Measurements from ENCODE around the gene NAT9. TPM values are rescaled to one million over a fixed set of nuclear protein-coding genes. Genes with fewer than 3 reads are reported as not detected.

Gene NAT9
- total and polyA plus RNA-seq, 2 donors (not counting 3 experiments of a cell fraction or from before 2014, with no cell fraction given): 39.3 to 44.8 TPM

GRCh38 chr17:74807441-74807840, 31.3 kb upstream of the NAT9 start:
- no peak overlapping the region for H2AFZ ChIP-seq (ENCODE audit: low read depth, low read length)
- intact Hi-C loops (cut with micrococcal nuclease): no loop called here
- no peaks in the 10 kb centered on the region for H3K36me3 ChIP-seq (ENCODE audit: control insufficient read depth in 2 of 2, extremely low read depth in 1 of 2, insufficient read depth in 2 of 2, low read length in 2 of 2)
- H3K27ac ChIP-seq (ENCODE audit: insufficient read depth, low read depth, low read length): no peak overlapping the region
- H3K9ac ChIP-seq (replicated peaks; ENCODE audit: extremely low read depth, insufficient read depth, low read length): no peak overlapping the region
- no peaks in the 10 kb centered on the region for H4K20me1 ChIP-seq (replicated peaks; ENCODE audit: control insufficient read depth, extremely low read depth, insufficient read depth, low read length)
- no peak overlapping the region for H3K4me3 ChIP-seq (replicated peaks in 1 of 3; ENCODE audit: insufficient read depth in 1 of 3, low read depth in 1 of 3, low read length in 3 of 3)
- ChIA-PET POLR2A (no interaction called here), CTCF (interaction anchor here (1.0 to 3.3 kb wide), 3 partner anchors 16 to 35 kb away, joined by 4 to 14 read pairs (median 7); no protein-coding TSS in a partner anchor)
- no peaks in the 10 kb centered on the region for H3K4me1 ChIP-seq (ENCODE audit: control insufficient read depth, extremely low read depth, insufficient read depth, low read length)
- no peaks in the 10 kb centered on the region for H3K27me3 ChIP-seq (ENCODE audit: control insufficient read depth in 2 of 2, insufficient read depth in 2 of 2, low read length in 2 of 2)
- no TSS peak for BruUV-seq (replicated peaks)
- no peak overlapping the region for H3K4me2 ChIP-seq (ENCODE audit: insufficient read depth, low read length)
- dilution Hi-C loops (cut with MboI; ENCODE audit: extremely low pct_ligation_motif_present, low sequenced_read_pairs): no loop called here
- no peaks in the 10 kb centered on the region for H3K9me1 ChIP-seq (replicated peaks; ENCODE audit: control insufficient read depth, extremely low read depth, insufficient read depth, low read length)
- DNase-seq (ENCODE audit: low read depth, low spot score): no peak
- FAIRE-seq: no peak
- no peaks in the 10 kb centered on the region for H3K9me3 ChIP-seq (replicated peaks; ENCODE audit: control insufficient read depth, insufficient read depth, low read length)
- TF ChIP-seq MYC (IDR thresholded peaks at IDR 0.05; ENCODE audit: low read depth, low read length) (no peak), GATA2 (IDR thresholded peaks at IDR 0.05; ENCODE audit: insufficient read depth, insufficient read length, low read depth, low read length) (no peak), JUN (IDR thresholded peaks at IDR 0.05; ENCODE audit: borderline replicate concordance, insufficient read depth, insufficient read length, low read depth) (no peak), EZH2 (IDR thresholded peaks at IDR 0.05; ENCODE audit: borderline replicate concordance, low read depth, low read length, severe bottlenecking) (no peak), MAX (IDR thresholded peaks at IDR 0.05; ENCODE audit: insufficient read depth, insufficient read length) (no peak), CTCF (IDR thresholded peaks at IDR 0.05; ENCODE audit: extremely low read depth in 1 of 2, insufficient read depth in 1 of 2, low read depth in 1 of 2, low read length in 2 of 2) (no peak), POLR2A (IDR thresholded peaks at IDR 0.05; ENCODE audit: low read depth, low read length) (no peak), POLR2AphosphoS5 (IDR thresholded peaks at IDR 0.05; ENCODE audit: insufficient read depth, low read depth, low read length) (no peak), FOS (IDR thresholded peaks at IDR 0.05; ENCODE audit: borderline replicate concordance, insufficient read depth, low read length) (no peak)
- no peaks in the 10 kb centered on the region for H3K79me2 ChIP-seq (ENCODE audit: control insufficient read depth, insufficient read depth, low read length)

Measured in endothelial cell of umbilical vein (primary cell).